ENCODE results near the gene RAPGEF3. TPM values are rescaled to one million over a fixed set of nuclear protein-coding genes. Genes with fewer than 3 reads are reported as not detected.

The RAPGEF3 gene
- total RNA-seq, 1 experiment from 2014 or later: 6.1 TPM

GRCh38 chr12:47793015-47793681, 34.5 kb upstream of the RAPGEF3 start:
- Histone ChIP-seq H3K27me3 (no peaks in the 10 kb centered on the region), H3K36me3 (peaks cover 56% of the 10 kb centered on the region), H3K4me3 (no peak overlapping the region), H3K9me3 (no peaks in the 10 kb centered on the region)
- no peak for DNase-seq

GRCh38 chr12:47791874-47792273, 33.2 kb upstream of the RAPGEF3 start:
- H3K27me3 ChIP-seq: no peaks in the 10 kb centered on the region
- no peak overlapping the region for H3K4me3 ChIP-seq
- peaks cover 64% of the 10 kb centered on the region for H3K36me3 ChIP-seq
- H3K9me3 ChIP-seq: no peaks in the 10 kb centered on the region
- DNase-seq: no peak

GRCh38 chr12:47791351-47791746, 32.7 kb upstream of the RAPGEF3 start:
- peaks cover 66% of the 10 kb centered on the region for H3K36me3 ChIP-seq

GRCh38 chr12:47790676-47791350, 32.1 kb upstream of the RAPGEF3 start:
- Histone ChIP-seq H3K4me3 (no peak overlapping the region), H3K36me3 (peaks cover 68% of the 10 kb centered on the region), H3K27me3 (no peaks in the 10 kb centered on the region), H3K9me3 (no peaks in the 10 kb centered on the region)
- no peak for DNase-seq

More at GRCh38 chr12:47791351-47791746, 32.7 kb upstream of the RAPGEF3 start:
- DNase-seq: no peak
- H3K9me3 ChIP-seq: no peaks in the 10 kb centered on the region
- no peaks in the 10 kb centered on the region for H3K27me3 ChIP-seq
- no peak overlapping the region for H3K4me3 ChIP-seq

GRCh38 chr12:47789712-47790489, 31.2 kb upstream of the RAPGEF3 start:
- no peak overlapping the region for H3K4me3 ChIP-seq
- no peaks in the 10 kb centered on the region for H3K27me3 ChIP-seq
- no peaks in the 10 kb centered on the region for H3K9me3 ChIP-seq
- no peak for DNase-seq
- H3K36me3 ChIP-seq: peaks cover 71% of the 10 kb centered on the region

- Histone ChIP-seq H3K9me3 (no peaks in the 10 kb centered on the region), H3K4me3 (no peak overlapping the region), H3K36me3 (peaks cover 71% of the 10 kb centered on the region), H3K27me3 (no peaks in the 10 kb centered on the region)
- no peak for DNase-seq
These were observed 30.5 kb upstream of the RAPGEF3 start for GRCh38 chr12:47789141-47789540.

- Histone ChIP-seq H3K36me3 (peaks cover 67% of the 10 kb centered on the region), H3K4me3 (no peak overlapping the region), H3K27me3 (no peaks in the 10 kb centered on the region), H3K9me3 (no peaks in the 10 kb centered on the region)
- no peak for DNase-seq
These were observed 29.1 kb upstream of the RAPGEF3 start for GRCh38 chr12:47787596-47788319.

- no peaks in the 10 kb centered on the region for H3K27me3 ChIP-seq
These were observed 28.1 kb upstream of the RAPGEF3 start for GRCh38 chr12:47786662-47787280.

GRCh38 chr12:47785887-47786661, 27.4 kb upstream of the RAPGEF3 start:
- Histone ChIP-seq H3K27me3 (no peaks in the 10 kb centered on the region), H3K9me3 (no peaks in the 10 kb centered on the region)
- DNase-seq: no peak

More at GRCh38 chr12:47786662-47787280, 28.1 kb upstream of the RAPGEF3 start:
- Histone ChIP-seq H3K4me3 (no peak overlapping the region), H3K9me3 (no peaks in the 10 kb centered on the region), H3K36me3 (peaks cover 66% of the 10 kb centered on the region)
- no peak for DNase-seq

GRCh38 chr12:47785036-47785886, 26.6 kb upstream of the RAPGEF3 start:
- Histone ChIP-seq H3K9me3 (no peaks in the 10 kb centered on the region), H3K27me3 (no peaks in the 10 kb centered on the region), H3K36me3 (peaks cover 66% of the 10 kb centered on the region), H3K4me3 (no peak overlapping the region)
- DNase-seq: no peak

More at GRCh38 chr12:47785887-47786661, 27.4 kb upstream of the RAPGEF3 start:
- Histone ChIP-seq H3K4me3 (no peak overlapping the region), H3K36me3 (peaks cover 66% of the 10 kb centered on the region)

- Histone ChIP-seq H3K4me3 (no peak overlapping the region), H3K27me3 (no peaks in the 10 kb centered on the region), H3K36me3 (peaks cover 61% of the 10 kb centered on the region), H3K9me3 (no peaks in the 10 kb centered on the region)
- no peak for DNase-seq
These were observed 25.4 kb upstream of the RAPGEF3 start for GRCh38 chr12:47783821-47784819.

GRCh38 chr12:47783024-47783755, 24.5 kb upstream of the RAPGEF3 start:
- no peaks in the 10 kb centered on the region for H3K9me3 ChIP-seq
- no peak for DNase-seq
- H3K4me3 ChIP-seq: no peak overlapping the region
- H3K27me3 ChIP-seq: no peaks in the 10 kb centered on the region
- H3K36me3 ChIP-seq: peaks cover 51% of the 10 kb centered on the region

GRCh38 chr12:47782372-47782770, 23.7 kb upstream of the RAPGEF3 start:
- H3K36me3 ChIP-seq: peaks cover 43% of the 10 kb centered on the region
- no peak for DNase-seq
- H3K27me3 ChIP-seq: no peaks in the 10 kb centered on the region
- H3K4me3 ChIP-seq: no peak overlapping the region
- no peaks in the 10 kb centered on the region for H3K9me3 ChIP-seq
